ENCODE measurements around the gene RBM4.
"Not testable (repeated sequence)": the region's sequence is repeated elsewhere in the genome, so short reads cannot be mapped to it uniquely, and the experiment has no call there.

DNA sequence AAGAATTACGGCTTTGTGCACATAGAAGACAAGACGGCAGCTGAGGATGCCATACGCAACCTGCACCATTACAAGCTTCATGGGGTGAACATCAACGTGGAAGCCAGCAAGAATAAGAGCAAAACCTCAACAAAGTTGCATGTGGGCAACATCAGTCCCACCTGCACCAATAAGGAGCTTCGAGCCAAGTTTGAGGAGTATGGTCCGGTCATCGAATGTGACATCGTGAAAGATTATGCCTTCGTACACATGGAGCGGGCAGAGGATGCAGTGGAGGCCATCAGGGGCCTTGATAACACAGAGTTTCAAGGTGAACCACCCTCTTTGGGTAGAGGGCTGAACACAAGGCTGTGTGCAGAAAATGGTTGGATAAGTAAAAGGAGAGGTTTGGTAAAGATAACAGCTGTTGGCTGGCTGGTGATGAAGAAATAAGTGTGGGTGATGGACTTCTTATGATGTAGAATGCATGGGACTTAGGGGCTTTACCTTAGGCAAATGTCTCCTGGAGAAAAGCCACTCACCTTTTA lies 1.4 kb downstream of the RBM4 start:
- TF ChIP-seq, protein P1, sequence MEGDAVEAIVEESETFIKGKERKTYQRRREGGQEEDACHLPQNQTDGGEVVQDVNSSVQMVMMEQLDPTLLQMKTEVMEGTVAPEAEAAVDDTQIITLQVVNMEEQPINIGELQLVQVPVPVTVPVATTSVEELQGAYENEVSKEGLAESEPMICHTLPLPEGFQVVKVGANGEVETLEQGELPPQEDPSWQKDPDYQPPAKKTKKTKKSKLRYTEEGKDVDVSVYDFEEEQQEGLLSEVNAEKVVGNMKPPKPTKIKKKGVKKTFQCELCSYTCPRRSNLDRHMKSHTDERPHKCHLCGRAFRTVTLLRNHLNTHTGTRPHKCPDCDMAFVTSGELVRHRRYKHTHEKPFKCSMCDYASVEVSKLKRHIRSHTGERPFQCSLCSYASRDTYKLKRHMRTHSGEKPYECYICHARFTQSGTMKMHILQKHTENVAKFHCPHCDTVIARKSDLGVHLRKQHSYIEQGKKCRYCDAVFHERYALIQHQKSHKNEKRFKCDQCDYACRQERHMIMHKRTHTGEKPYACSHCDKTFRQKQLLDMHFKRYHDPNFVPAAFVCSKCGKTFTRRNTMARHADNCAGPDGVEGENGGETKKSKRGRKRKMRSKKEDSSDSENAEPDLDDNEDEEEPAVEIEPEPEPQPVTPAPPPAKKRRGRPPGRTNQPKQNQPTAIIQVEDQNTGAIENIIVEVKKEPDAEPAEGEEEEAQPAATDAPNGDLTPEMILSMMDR (conservative IDR thresholded peaks at IDR 0.05; ENCODE audit: low read depth, low read length), result not testable (repeated sequence)
- not testable (repeated sequence) for TF ChIP-seq SMC3 (IDR thresholded peaks at IDR 0.05; ENCODE audit: low read depth, low read length); POLR2A (IDR thresholded peaks at IDR 0.05; ENCODE audit: low read depth, low read length); RCOR1 (IDR thresholded peaks at IDR 0.05; ENCODE audit: insufficient replicate concordance, low read length); RFX5 (IDR thresholded peaks at IDR 0.05; ENCODE audit: low read depth, low read length); RAD21 (IDR thresholded peaks at IDR 0.05; ENCODE audit: low read length); MAZ (IDR thresholded peaks at IDR 0.05; ENCODE audit: borderline replicate concordance, low read depth, low read length)
- TF ChIP-seq, protein P2, sequence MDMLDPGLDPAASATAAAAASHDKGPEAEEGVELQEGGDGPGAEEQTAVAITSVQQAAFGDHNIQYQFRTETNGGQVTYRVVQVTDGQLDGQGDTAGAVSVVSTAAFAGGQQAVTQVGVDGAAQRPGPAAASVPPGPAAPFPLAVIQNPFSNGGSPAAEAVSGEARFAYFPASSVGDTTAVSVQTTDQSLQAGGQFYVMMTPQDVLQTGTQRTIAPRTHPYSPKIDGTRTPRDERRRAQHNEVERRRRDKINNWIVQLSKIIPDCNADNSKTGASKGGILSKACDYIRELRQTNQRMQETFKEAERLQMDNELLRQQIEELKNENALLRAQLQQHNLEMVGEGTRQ (IDR thresholded peaks at IDR 0.05; ENCODE audit: low read depth, low read length), result not testable (repeated sequence)
